ENCODE measurements around the gene RHEX. TPM values are rescaled to one million over a fixed set of nuclear protein-coding genes. Genes with fewer than 3 reads are reported as not detected.

RHEX gene
- total RNA-seq, 1 donor from 2014 or later: 34.8 TPM

- H3K27ac Mint-ChIP-seq: no peak overlapping the region
- POLR2A ChIA-PET: no interaction called here
- DNase-seq (no peak), ATAC-seq (ENCODE audit: low read depth) (no peak)
- no peaks in the 10 kb centered on the region for H3K9me3 Mint-ChIP-seq
- peaks cover 7% of the 10 kb centered on the region for H3K4me1 Mint-ChIP-seq
- no peak overlapping the region for H3K4me3 Mint-ChIP-seq
- CTCF ChIA-PET: no interaction called here
- intact Hi-C loops (cut with micrococcal nuclease): no loop called here
- peaks cover 16% of the 10 kb centered on the region for H3K27me3 Mint-ChIP-seq
- no peaks in the 10 kb centered on the region for H3K36me3 Mint-ChIP-seq (ENCODE audit: low read depth)
- TF ChIP-seq, protein P1, sequence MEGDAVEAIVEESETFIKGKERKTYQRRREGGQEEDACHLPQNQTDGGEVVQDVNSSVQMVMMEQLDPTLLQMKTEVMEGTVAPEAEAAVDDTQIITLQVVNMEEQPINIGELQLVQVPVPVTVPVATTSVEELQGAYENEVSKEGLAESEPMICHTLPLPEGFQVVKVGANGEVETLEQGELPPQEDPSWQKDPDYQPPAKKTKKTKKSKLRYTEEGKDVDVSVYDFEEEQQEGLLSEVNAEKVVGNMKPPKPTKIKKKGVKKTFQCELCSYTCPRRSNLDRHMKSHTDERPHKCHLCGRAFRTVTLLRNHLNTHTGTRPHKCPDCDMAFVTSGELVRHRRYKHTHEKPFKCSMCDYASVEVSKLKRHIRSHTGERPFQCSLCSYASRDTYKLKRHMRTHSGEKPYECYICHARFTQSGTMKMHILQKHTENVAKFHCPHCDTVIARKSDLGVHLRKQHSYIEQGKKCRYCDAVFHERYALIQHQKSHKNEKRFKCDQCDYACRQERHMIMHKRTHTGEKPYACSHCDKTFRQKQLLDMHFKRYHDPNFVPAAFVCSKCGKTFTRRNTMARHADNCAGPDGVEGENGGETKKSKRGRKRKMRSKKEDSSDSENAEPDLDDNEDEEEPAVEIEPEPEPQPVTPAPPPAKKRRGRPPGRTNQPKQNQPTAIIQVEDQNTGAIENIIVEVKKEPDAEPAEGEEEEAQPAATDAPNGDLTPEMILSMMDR (IDR thresholded peaks at IDR 0.05): no peak
Observed at GRCh38 chr1:206136241-206136640, 83.3 kb downstream of the RHEX start.

DNA sequence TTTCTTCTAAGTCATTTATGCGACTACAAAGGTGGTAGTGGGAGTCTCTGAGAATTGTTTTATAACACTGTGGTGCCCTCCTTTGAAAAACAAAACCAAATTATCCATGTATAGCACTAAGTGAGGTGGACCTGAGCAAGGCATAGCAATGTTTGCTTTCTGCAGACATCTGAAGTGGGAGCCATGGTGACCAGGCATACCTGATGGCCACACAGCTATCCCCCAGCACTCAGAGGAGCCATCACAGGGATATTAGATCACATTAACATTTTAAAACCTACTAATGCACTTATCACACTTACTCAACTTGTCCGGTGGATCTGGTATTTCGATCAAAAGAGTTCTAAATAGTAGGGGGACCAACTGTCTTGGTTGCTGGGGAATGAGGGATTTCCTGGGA, 89.0 kb downstream of the RHEX start:
- ChIA-PET CTCF (no interaction called here), POLR2A (no interaction called here)
- Mint-ChIP-seq H3K9me3 (no peaks in the 10 kb centered on the region), H3K4me1 (no peaks in the 10 kb centered on the region), H3K36me3 (ENCODE audit: low read depth) (no peaks in the 10 kb centered on the region), H3K4me3 (no peak overlapping the region), H3K27ac (no peak overlapping the region), H3K27me3 (peaks cover 27% of the 10 kb centered on the region)
- ATAC-seq (ENCODE audit: low read depth): no peak
- TF ChIP-seq, protein P1 (IDR thresholded peaks at IDR 0.05): no peak
- intact Hi-C loops (cut with micrococcal nuclease): no loop called here
- no peak for DNase-seq

DNA sequence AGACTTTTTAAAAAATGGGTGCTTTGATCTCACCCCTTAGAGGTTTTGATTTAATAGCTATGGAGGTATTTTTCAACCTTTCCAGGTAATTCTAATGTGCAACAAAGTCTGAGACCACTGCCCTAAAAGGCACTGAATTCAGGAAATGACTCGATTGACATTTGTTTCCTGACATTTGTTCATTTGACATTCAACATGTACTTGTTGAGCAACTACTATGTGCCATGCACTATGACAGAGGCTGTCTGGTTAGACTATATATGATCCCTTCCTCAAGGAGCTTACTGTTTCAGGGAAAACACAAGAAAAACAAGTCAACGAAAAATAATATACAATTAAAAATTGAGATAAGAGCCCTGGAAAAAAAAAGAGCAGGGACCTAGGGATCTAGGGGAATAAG, 89.8 kb downstream of the RHEX start:
- no peaks in the 10 kb centered on the region for H3K36me3 Mint-ChIP-seq (ENCODE audit: low read depth)
- CTCF ChIA-PET: no interaction called here
- no peak for DNase-seq
- no peaks in the 10 kb centered on the region for H3K4me1 Mint-ChIP-seq
- no peaks in the 10 kb centered on the region for H3K9me3 Mint-ChIP-seq
- no peak for ATAC-seq (ENCODE audit: low read depth)
- H3K4me3 Mint-ChIP-seq: no peak overlapping the region
- intact Hi-C loops (cut with micrococcal nuclease): no loop called here
- H3K27me3 Mint-ChIP-seq: peaks cover 27% of the 10 kb centered on the region
- H3K27ac Mint-ChIP-seq: no peak overlapping the region
- POLR2A ChIA-PET: no interaction called here
- TF ChIP-seq, protein P1 (IDR thresholded peaks at IDR 0.05): no peak

DNA sequence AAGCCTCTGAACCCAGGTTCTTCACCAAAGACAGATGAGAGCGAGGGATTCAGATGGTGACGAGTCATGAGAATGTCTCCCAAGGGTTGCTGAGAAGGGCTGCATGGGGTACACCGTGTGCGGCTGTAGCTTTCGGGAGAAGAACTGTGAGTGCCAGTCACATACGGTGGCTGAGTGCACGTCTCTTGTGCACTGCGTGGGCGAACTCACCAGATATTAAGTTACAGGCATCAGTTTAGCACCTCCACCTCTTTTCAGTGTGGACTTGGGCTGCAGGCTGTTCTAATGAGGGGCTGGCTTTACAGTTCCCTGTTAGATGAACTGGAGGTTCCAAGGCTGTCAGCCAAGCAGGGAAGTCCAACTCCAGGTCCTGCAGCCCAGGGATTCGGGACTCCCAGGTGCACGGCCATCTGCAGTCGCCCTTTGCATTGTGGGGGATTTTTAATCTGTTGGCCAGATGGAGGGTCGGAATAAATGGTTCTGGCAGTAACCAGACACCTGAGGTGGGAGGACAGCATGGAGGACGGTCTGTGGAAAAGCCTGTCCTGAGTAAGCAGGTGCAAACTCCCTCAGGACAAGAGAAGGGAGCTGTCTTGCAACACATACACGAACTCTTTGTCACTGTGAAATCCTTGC, 90.7 kb downstream of the RHEX start:
- H3K9me3 Mint-ChIP-seq: peaks cover 2% of the 10 kb centered on the region
- ChIA-PET CTCF (no interaction called here), POLR2A (no interaction called here)
- peaks cover 22% of the 10 kb centered on the region for H3K27me3 Mint-ChIP-seq
- TF ChIP-seq, protein P1 (IDR thresholded peaks at IDR 0.05): no peak
- no peak for ATAC-seq (ENCODE audit: low read depth)
- no peaks in the 10 kb centered on the region for H3K36me3 Mint-ChIP-seq (ENCODE audit: low read depth)
- intact Hi-C loops (cut with micrococcal nuclease): no loop called here
- H3K4me1 Mint-ChIP-seq: no peaks in the 10 kb centered on the region
- no peak overlapping the region for H3K27ac Mint-ChIP-seq
- no peak overlapping the region for H3K4me3 Mint-ChIP-seq
- DNase-seq: no peak

- DNase-seq (no peak), ATAC-seq (ENCODE audit: low read depth) (no peak)
- POLR2A ChIA-PET: no interaction called here
- Mint-ChIP-seq H3K27ac (no peak overlapping the region), H3K36me3 (ENCODE audit: low read depth) (no peaks in the 10 kb centered on the region), H3K4me1 (no peaks in the 10 kb centered on the region), H3K4me3 (no peak overlapping the region), H3K27me3 (peaks cover 17% of the 10 kb centered on the region), H3K9me3 (peaks cover 2% of the 10 kb centered on the region)
- intact Hi-C loops (cut with micrococcal nuclease): no loop called here
- TF ChIP-seq, protein P1 (IDR thresholded peaks at IDR 0.05): no peak
- CTCF ChIA-PET: no interaction called here
Observed at GRCh38 chr1:206144605-206145004, 91.6 kb downstream of the RHEX start.
